Loucy (cell line): ENCODE measurements around the gene SPHK2.

Experiments used
- H2AFZ ChIP-seq: fragments of 200-600 bp; sonication (generic); 2 replicates; pipeline ENCODE4 v1.6.0; 2016; ENCODE audit warnings: antibody characterized with exemption, mild to moderate bottlenecking, low read length, moderate library complexity
- H3F3A ChIP-seq: fragments of 200-600 bp; 2 replicates; pipeline ENCODE4 v1.6.0; 2016; ENCODE audit warnings: antibody characterized with exemption, low read depth, mild to moderate bottlenecking
- H3K27me3 ChIP-seq: fragments of 200-600 bp; sonication (generic); 2 replicates; pipeline ENCODE4 v1.6.1; 2014; ENCODE audit warnings: low read length, mild to moderate bottlenecking; ENCODE audit not compliant: insufficient read depth, poor library complexity, severe bottlenecking
- H3K36me3 ChIP-seq: fragments of 200-600 bp; sonication (generic); 2 replicates; pipeline ENCODE4 v1.6.1; 2016; ENCODE audit warnings: low read length; ENCODE audit not compliant: insufficient read depth
- H3K4me1 ChIP-seq: fragments of 200-600 bp; sonication (generic); 2 replicates; pipeline ENCODE4 v1.5.1; 2014; ENCODE audit warnings: low read length, mild to moderate bottlenecking; ENCODE audit not compliant: insufficient read depth, poor library complexity, severe bottlenecking
- H3K4me2 ChIP-seq: fragments of 200-600 bp; sonication (generic); 2 replicates; pipeline ENCODE4 v1.6.0; 2014; ENCODE audit warnings: antibody characterized with exemption, low read length, low read depth, mild to moderate bottlenecking; ENCODE audit not compliant: poor library complexity, severe bottlenecking
- H3K4me3 ChIP-seq: fragments of 200-600 bp; sonication (generic); 2 replicates; pipeline ENCODE4 v1.5.1; 2014; ENCODE audit warnings: low read length, mild to moderate bottlenecking, mixed read lengths; ENCODE audit not compliant: poor library complexity, severe bottlenecking
- H3K79me2 ChIP-seq: fragments of 200-600 bp; sonication (generic); 2 replicates; pipeline ENCODE4 v1.6.1; 2014; ENCODE audit warnings: low read length; ENCODE audit not compliant: insufficient read depth
- H3K9ac ChIP-seq: fragments of 200-600 bp; sonication (generic); 2 replicates; pipeline ENCODE4 v1.6.0; 2014; ENCODE audit warnings: mild to moderate bottlenecking, low read depth, low read length, moderate library complexity; ENCODE audit not compliant: poor library complexity, severe bottlenecking
- H3K9me2 ChIP-seq: fragments of 200-600 bp; sonication (generic); replicated peaks from 2 replicates; pipeline ENCODE4 v1.6.1; 2016; ENCODE audit warnings: low read depth, low read length, mixed read lengths
- H3K9me3 ChIP-seq: fragments of 200-600 bp; sonication (generic); 2 replicates; pipeline ENCODE4 v1.6.1; 2014; ENCODE audit warnings: mild to moderate bottlenecking, antibody characterized with exemption, low read length, low read depth; ENCODE audit not compliant: insufficient read depth
- H4K20me1 ChIP-seq: fragments of 200-600 bp; sonication (generic); 2 replicates; pipeline ENCODE4 v1.6.0; 2014; ENCODE audit warnings: antibody characterized with exemption, low read length, mild to moderate bottlenecking; ENCODE audit not compliant: insufficient read depth, poor library complexity, severe bottlenecking
- CTCF ChIP-seq: fragments of 200-600 bp; sonication (generic); conservative IDR thresholded peaks from 2 replicates; pipeline ENCODE4 v1.5.1; 2014; ENCODE audit warnings: mild to moderate bottlenecking, antibody characterized with exemption, low read length
- EZH2phosphoT487 ChIP-seq: fragments of 200-600 bp; IDR thresholded peaks from 2 replicates; pipeline ENCODE4 v1.6.1; 2018; ENCODE audit warnings: antibody characterized with exemption, mild to moderate bottlenecking, moderate library complexity, borderline replicate concordance

The SPHK2 gene

GRCh38 chr19:48645620-48646000, 26.3 kb downstream of the SPHK2 start:
- no peak for TF ChIP-seq CTCF
- no peak for TF ChIP-seq EZH2phosphoT487
- peak overlapping the region; percentile 79 for H3K4me3 ChIP-seq
- H3F3A ChIP-seq = no peaks in the 10 kb centered on the region
- peak overlapping the region; percentile 86 for H3K4me2 ChIP-seq
- H3K9me2 ChIP-seq = no peaks in the 10 kb centered on the region
- peak overlapping the region; percentile 97 for H2AFZ ChIP-seq
- H3K9ac ChIP-seq = peak overlapping the region; percentile 69
- no peaks in the 10 kb centered on the region for H4K20me1 ChIP-seq
- H3K9me3 ChIP-seq = no peaks in the 10 kb centered on the region
- H3K79me2 ChIP-seq = no peaks in the 10 kb centered on the region
- H3K4me1 ChIP-seq = peaks cover 22% of the 10 kb centered on the region
- H3K36me3 ChIP-seq = no peaks in the 10 kb centered on the region
- H3K27me3 ChIP-seq = no peaks in the 10 kb centered on the region

- no peaks in the 10 kb centered on the region for H3K9me3 ChIP-seq
- H3K4me1 ChIP-seq = peaks cover 22% of the 10 kb centered on the region
- H3K4me3 ChIP-seq = peak within 1 kb of the TSS; percentile 79
- H2AFZ ChIP-seq = peak within 1 kb of the TSS; percentile 97
- H3K4me2 ChIP-seq = peak within 1 kb of the TSS; percentile 86
- no peaks in the 10 kb centered on the region for H4K20me1 ChIP-seq
- H3K36me3 ChIP-seq = no peaks in the 10 kb centered on the region
- H3K9me2 ChIP-seq = no peaks in the 10 kb centered on the region
- TF ChIP-seq CTCF (peak; percentile 74), EZH2phosphoT487 (no peak)
- no peaks in the 10 kb centered on the region for H3F3A ChIP-seq
- no peaks in the 10 kb centered on the region for H3K79me2 ChIP-seq
- H3K27me3 ChIP-seq = no peaks in the 10 kb centered on the region
- peak within 1 kb of the TSS; percentile 69 for H3K9ac ChIP-seq
Measured at GRCh38 chr19:48646001-48646721, 26.9 kb downstream of the SPHK2 start, which contains the start of gene CA11. TSS of gene CA11 (minus strand) at chr19:48646187. CDS start at chr19:48645632, 555 bp downstream.

- no peaks in the 10 kb centered on the region for H3F3A ChIP-seq
- H3K36me3 ChIP-seq = no peaks in the 10 kb centered on the region
- H3K27me3 ChIP-seq = no peaks in the 10 kb centered on the region
- no peaks in the 10 kb centered on the region for H3K9me3 ChIP-seq
- peak overlapping the region; percentile 69 for H3K9ac ChIP-seq
- peak overlapping the region; percentile 79 for H3K4me3 ChIP-seq
- peak overlapping the region; percentile 97 for H2AFZ ChIP-seq
- H3K4me1 ChIP-seq = peaks cover 22% of the 10 kb centered on the region
- H4K20me1 ChIP-seq = no peaks in the 10 kb centered on the region
- TF ChIP-seq CTCF = no peak
- TF ChIP-seq EZH2phosphoT487 = no peak
- H3K9me2 ChIP-seq = no peaks in the 10 kb centered on the region
- peak overlapping the region; percentile 86 for H3K4me2 ChIP-seq
- H3K79me2 ChIP-seq = no peaks in the 10 kb centered on the region
Measured at GRCh38 chr19:48646722-48647216, 27.5 kb downstream of the SPHK2 start.
